Neural cell (in vitro differentiated cells): ENCODE data around the gene MMP20. TPM values are rescaled to one million over a fixed set of nuclear protein-coding genes. Genes with fewer than 3 reads are reported as not detected.

Source experiments
- H2AFZ ChIP-seq: fragments of 200-600, 300-800 bp; sonication (generic), shearing (Covaris generic); 2 replicates; pipeline ENCODE4 v1.6.0; 2014; ENCODE audit warnings: low read depth, mild to moderate bottlenecking, antibody characterized with exemption, low read length, moderate library complexity
- H3F3A ChIP-seq: fragments of 200-600 bp; shearing (Covaris generic); 2 replicates; pipeline ENCODE4 v1.6.1; 2016; ENCODE audit warnings: mild to moderate bottlenecking, moderate library complexity, mixed read lengths, antibody characterized with exemption, low read length; ENCODE audit not compliant: insufficient read depth, poor library complexity, severe bottlenecking
- H3K27ac ChIP-seq: fragments of 200-600, 300-800 bp; sonication (generic), shearing (Covaris generic); 2 replicates; pipeline ENCODE4 v1.5.1; 2014; ENCODE audit warnings: mild to moderate bottlenecking, low read length, moderate library complexity
- H3K27me3 ChIP-seq: fragments of 300-800, 200-600 bp; sonication (generic), shearing (Covaris generic); 2 replicates; pipeline ENCODE4 v1.6.0; 2014; ENCODE audit warnings: mild to moderate bottlenecking, low read depth, low read length, moderate library complexity; ENCODE audit not compliant: insufficient read depth
- H3K36me3 ChIP-seq: fragments of 300-800, 200-600 bp; sonication (generic), shearing (Covaris generic); 2 replicates; pipeline ENCODE4 v1.5.1; 2014; ENCODE audit warnings: mild to moderate bottlenecking, antibody characterized with exemption, low read length, moderate library complexity; ENCODE audit not compliant: insufficient read depth
- H3K4me2 ChIP-seq: fragments of 300-800, 200-600 bp; sonication (generic), shearing (Covaris generic); 2 replicates; pipeline ENCODE4 v1.6.0; 2014; ENCODE audit warnings: mild to moderate bottlenecking, low read length
- H3K4me3 ChIP-seq: fragments of 300-800, 200-600 bp; sonication (generic), shearing (Covaris generic); 2 replicates; pipeline ENCODE4 v1.5.1; 2014; ENCODE audit warnings: mild to moderate bottlenecking, low read length, moderate library complexity
- H3K79me2 ChIP-seq: fragments of 200-600 bp; shearing (Covaris generic); replicated peaks from 2 replicates; pipeline ENCODE4 v1.6.0; 2014; ENCODE audit warnings: mild to moderate bottlenecking, low read length, moderate library complexity; ENCODE audit not compliant: insufficient read depth
- H3K9ac ChIP-seq: fragments of 300-800, 200-600 bp; sonication (generic), shearing (Covaris generic); 2 replicates; pipeline ENCODE4 v1.6.1; 2016; ENCODE audit warnings: mild to moderate bottlenecking, low read length, mixed read lengths
- H3K9me2 ChIP-seq: fragments of 200-600 bp; shearing (Covaris generic); 2 replicates; pipeline ENCODE4 v1.6.1; 2016; ENCODE audit warnings: mild to moderate bottlenecking, low read length, mixed read lengths; ENCODE audit not compliant: insufficient read depth
- H3K9me3 ChIP-seq: fragments of 200-600, 300-800 bp; sonication (generic), shearing (Covaris generic); 2 replicates; pipeline ENCODE4 v1.6.1; 2016; ENCODE audit warnings: mild to moderate bottlenecking, mixed run types, low read length, moderate library complexity, mixed read lengths
- H4K20me1 ChIP-seq: fragments of 200-600 bp; shearing (Covaris generic); 2 replicates; pipeline ENCODE4 v1.6.1; 2016; ENCODE audit warnings: mild to moderate bottlenecking, mixed run types; ENCODE audit not compliant: insufficient read depth
- CTCF ChIP-seq: fragments of 450-650 bp; IDR thresholded peaks from 2 replicates; pipeline ENCODE4 v1.5.1; 2014; ENCODE audit warnings: antibody characterized with exemption, mild to moderate bottlenecking, moderate library complexity; ENCODE audit not compliant: poor library complexity, severe bottlenecking
- EP300 ChIP-seq: fragments of 450-650 bp; conservative IDR thresholded peaks from 2 replicates; pipeline ENCODE4 v1.6.1; 2014; ENCODE audit warnings: antibody characterized with exemption, mild to moderate bottlenecking, moderate library complexity; ENCODE audit not compliant: poor library complexity, severe bottlenecking
- EZH2 ChIP-seq: fragments of 200-600, 300-800 bp; shearing (Covaris generic), sonication (generic); IDR thresholded peaks from 2 replicates; pipeline ENCODE4 v1.6.1; 2014; ENCODE audit warnings: antibody characterized with exemption, low read length, borderline replicate concordance, mild to moderate bottlenecking; ENCODE audit not compliant: insufficient read depth, poor library complexity, severe bottlenecking
- MXI1 ChIP-seq: fragments of 450-650 bp; conservative IDR thresholded peaks from 2 replicates; pipeline ENCODE4 v1.6.1; 2014; ENCODE audit warnings: antibody characterized with exemption, mild to moderate bottlenecking; ENCODE audit not compliant: poor library complexity, severe bottlenecking
- POLR2AphosphoS5 ChIP-seq: IDR thresholded peaks from 2 replicates; pipeline ENCODE4 v1.6.1; 2012
- RAD21 ChIP-seq: fragments of 450-650 bp; conservative IDR thresholded peaks from 2 replicates; pipeline ENCODE4 v1.6.1; 2014; ENCODE audit warnings: antibody characterized with exemption, mild to moderate bottlenecking, moderate library complexity
- REST ChIP-seq: IDR thresholded peaks from 2 replicates; pipeline ENCODE4 v1.6.1; 2012; ENCODE audit warnings: borderline replicate concordance
- SMC3 ChIP-seq: fragments of 450-650 bp; conservative IDR thresholded peaks from 2 replicates; pipeline ENCODE4 v1.6.1; 2014; ENCODE audit warnings: antibody characterized with exemption, mild to moderate bottlenecking, moderate library complexity; ENCODE audit not compliant: poor library complexity
- TAF1 ChIP-seq: IDR thresholded peaks from 2 replicates; pipeline ENCODE4 v1.6.1; 2012; ENCODE audit warnings: low read depth
- polyA plus RNA-seq: library from polyadenylated mRNA; depleted of rRNA; stranded (reverse); fragments of >200 nt; gene quantifications from 2 replicates; pipeline ENCODE4 v1.2.3, GENCODE V29; 2014

The MMP20 gene
- polyA plus RNA-seq, 1 donor from 2014 or later = not detected

- Histone ChIP-seq H3F3A (no peaks in the 10 kb centered on the region), H3K4me3 (no peak overlapping the region), H2AFZ (no peak overlapping the region), H3K36me3 (no peaks in the 10 kb centered on the region), H3K27me3 (no peaks in the 10 kb centered on the region), H3K4me2 (no peak overlapping the region), H3K79me2 (no peaks in the 10 kb centered on the region), H4K20me1 (no peaks in the 10 kb centered on the region), H3K9me3 (no peaks in the 10 kb centered on the region), H3K27ac (no peak overlapping the region), H3K9me2 (no peaks in the 10 kb centered on the region), H3K9ac (no peak overlapping the region)
- no peak for TF ChIP-seq EZH2
- no peak for TF ChIP-seq EP300
- no peak for TF ChIP-seq TAF1
- TF ChIP-seq RAD21 = no peak
Measured at GRCh38 chr11:102604875-102605274, 20.3 kb downstream of the MMP20 start.

- Histone ChIP-seq H2AFZ (no peak overlapping the region), H3K36me3 (no peaks in the 10 kb centered on the region), H3K9me3 (no peaks in the 10 kb centered on the region), H3K9ac (no peak overlapping the region), H4K20me1 (no peaks in the 10 kb centered on the region), H3K27ac (no peak overlapping the region), H3K27me3 (no peaks in the 10 kb centered on the region), H3F3A (no peaks in the 10 kb centered on the region), H3K79me2 (no peaks in the 10 kb centered on the region), H3K4me3 (no peak overlapping the region), H3K4me2 (no peak overlapping the region), H3K9me2 (no peaks in the 10 kb centered on the region)
- TF ChIP-seq EZH2 (no peak), POLR2AphosphoS5 (no peak), SMC3 (no peak), EP300 (no peak), MXI1 (no peak), TAF1 (no peak), REST (no peak), CTCF (no peak), RAD21 (no peak)
Measured at GRCh38 chr11:102604011-102604410, 21.1 kb downstream of the MMP20 start.

GRCh38 chr11:102603576-102603975 lies 21.6 kb downstream of the MMP20 start:
- H3K27ac ChIP-seq = no peak overlapping the region
- no peak overlapping the region for H2AFZ ChIP-seq
- H3K36me3 ChIP-seq = no peaks in the 10 kb centered on the region
- no peaks in the 10 kb centered on the region for H3K9me2 ChIP-seq
- no peaks in the 10 kb centered on the region for H3K9me3 ChIP-seq
- TF ChIP-seq EZH2 = no peak
- TF ChIP-seq REST = no peak
- no peak for TF ChIP-seq RAD21
- no peak for TF ChIP-seq EP300
- H3K4me3 ChIP-seq = no peak overlapping the region
- H3F3A ChIP-seq = no peaks in the 10 kb centered on the region
- no peaks in the 10 kb centered on the region for H3K79me2 ChIP-seq
- no peaks in the 10 kb centered on the region for H3K27me3 ChIP-seq
- no peak overlapping the region for H3K9ac ChIP-seq
- no peaks in the 10 kb centered on the region for H4K20me1 ChIP-seq
- H3K4me2 ChIP-seq = no peak overlapping the region
